HEK293T (cell line): Measurements from ENCODE around the gene CD151.

Experiments
- ARNT ChIP-seq: fragments of 450-650 bp; IDR thresholded peaks from 2 replicates; pipeline ENCODE4 v1.6.1; 2017; ENCODE audit warnings: mild to moderate bottlenecking
- HDGF ChIP-seq: fragments of 450-650 bp; IDR thresholded peaks from 2 replicates; pipeline ENCODE4 v1.6.1; 2017; ENCODE audit warnings: antibody characterized with exemption, borderline replicate concordance

GRCh38 chr11:863023-863909, 30.5 kb downstream of the CD151 start:
- TF ChIP-seq ARNT = no peak
- TF ChIP-seq HDGF = no peak
